Measurements from ENCODE around the gene CDHR5. TPM values are rescaled to one million over a fixed set of nuclear protein-coding genes. Genes with fewer than 3 reads are reported as not detected.

The CDHR5 gene
- total and polyA plus RNA-seq, 2 donors from 2014 or later: 7.0 to 45.6 TPM

- H3K27me3 ChIP-seq (ENCODE audit: control insufficient read depth, insufficient read depth, low read length): no peaks in the 10 kb centered on the region
- H3K4me3 ChIP-seq (ENCODE audit: low read length in 3 of 3): no peak overlapping the region
- FAIRE-seq (no peak), DNase-seq (no peak)
- intact Hi-C loops (cut with DNase I): no loop called here
- H3K9ac ChIP-seq (ENCODE audit: low read length in 3 of 3): no peak overlapping the region
- peaks cover 0 to 11% (median 0%) of the 10 kb centered on the region in 3 donors for H3K4me1 ChIP-seq (ENCODE audit: control insufficient read depth in 2 of 3, insufficient read depth in 2 of 3, low read depth in 1 of 3, low read length in 3 of 3)
- H3K9me3 ChIP-seq (ENCODE audit: control insufficient read depth in 2 of 3, insufficient read depth in 1 of 3, low read length in 3 of 3): no peaks in the 10 kb centered on the region
- no peak for TF ChIP-seq CTCF (IDR thresholded peaks at IDR 0.05; ENCODE audit: borderline replicate concordance, extremely low read depth, insufficient read depth)
- no peak overlapping the region for H3K27ac ChIP-seq (ENCODE audit: low read depth in 2 of 2, low read length in 2 of 2)
- H3K36me3 ChIP-seq (ENCODE audit: control insufficient read depth in 2 of 3, insufficient read depth in 3 of 3, low read length in 3 of 3): peaks cover 0 to 32% (median 16%) of the 10 kb centered on the region in 3 donors
Observed at GRCh38 chr11:584287-584686, 40.5 kb downstream of the CDHR5 start.

- DNase-seq: no peak
- H3K36me3 ChIP-seq (ENCODE audit: control insufficient read depth in 2 of 3, insufficient read depth in 3 of 3, low read length in 3 of 3): peaks cover 0 to 20% (median 10%) of the 10 kb centered on the region in 3 donors
- H3K27me3 ChIP-seq (ENCODE audit: control insufficient read depth, insufficient read depth, low read length): no peaks in the 10 kb centered on the region
- H3K9me3 ChIP-seq (ENCODE audit: control insufficient read depth in 2 of 3, insufficient read depth in 1 of 3, low read length in 3 of 3): no peaks in the 10 kb centered on the region
- no peak for FAIRE-seq
- no peak overlapping the region for H3K9ac ChIP-seq (ENCODE audit: low read length in 3 of 3)
- H3K27ac ChIP-seq (ENCODE audit: low read depth in 2 of 2, low read length in 2 of 2): no peak overlapping the region
- no peak for TF ChIP-seq CTCF (IDR thresholded peaks at IDR 0.05; ENCODE audit: borderline replicate concordance, extremely low read depth, insufficient read depth)
- H3K4me1 ChIP-seq (ENCODE audit: control insufficient read depth in 2 of 3, insufficient read depth in 2 of 3, low read depth in 1 of 3, low read length in 3 of 3): peaks cover 0 to 29% (median 11%) of the 10 kb centered on the region in 3 donors
- intact Hi-C loops (cut with DNase I): no loop called here
- no peak overlapping the region for H3K4me3 ChIP-seq (ENCODE audit: low read length in 3 of 3)
Observed at GRCh38 chr11:581752-582151, 43.0 kb downstream of the CDHR5 start.

- no peak overlapping the region for H3K27ac ChIP-seq (ENCODE audit: low read depth in 2 of 2, low read length in 2 of 2)
- H3K9me3 ChIP-seq (ENCODE audit: control insufficient read depth in 2 of 3, insufficient read depth in 1 of 3, low read length in 3 of 3): no peaks in the 10 kb centered on the region
- no peaks in the 10 kb centered on the region for H3K27me3 ChIP-seq (ENCODE audit: control insufficient read depth, insufficient read depth, low read length)
- DNase-seq (no peak), FAIRE-seq (no peak)
- peaks cover 0 to 16% (median 10%) of the 10 kb centered on the region in 3 donors for H3K36me3 ChIP-seq (ENCODE audit: control insufficient read depth in 2 of 3, insufficient read depth in 3 of 3, low read length in 3 of 3)
- no peak overlapping the region for H3K9ac ChIP-seq (ENCODE audit: low read length in 3 of 3)
- no peak for TF ChIP-seq CTCF (IDR thresholded peaks at IDR 0.05; ENCODE audit: borderline replicate concordance, extremely low read depth, insufficient read depth)
- peaks cover 0 to 29% (median 11%) of the 10 kb centered on the region in 3 donors for H3K4me1 ChIP-seq (ENCODE audit: control insufficient read depth in 2 of 3, insufficient read depth in 2 of 3, low read depth in 1 of 3, low read length in 3 of 3)
- H3K4me3 ChIP-seq (ENCODE audit: low read length in 3 of 3): no peak overlapping the region
- intact Hi-C loops (cut with DNase I): no loop called here
Observed at GRCh38 chr11:581342-581741, 43.4 kb downstream of the CDHR5 start.

Data from kidney (tissue), 14 donors.